Activated CD8-positive, alpha-beta T cell treated with anti-CD3 and anti-CD28 coated beads, Interleukin-2, amount 10 ng/mL, durations not matched to agents 7 days and 5 days (primary cell): ENCODE measurements around the gene MAST4. TPM values are rescaled to one million over a fixed set of nuclear protein-coding genes. Genes with fewer than 3 reads are reported as not detected.

ENCODE experiments used
- ATAC-seq: fragments of 150-1000 bp; cut with Tn5 transposase; one replicate; pipeline ENCODE4 v1.10.0; 2021; ENCODE audit warnings: moderate library complexity
- CTCF ChIA-PET: fragments of 350-600 bp; sonication (Branson Sonifier 250); formaldehyde crosslinking; loops from one replicate; lab custom pipeline; 2021; ENCODE audit warnings: antibody characterized with exemption; lab: Charles Lee
- POLR2A ChIA-PET: fragments of 350-600 bp; sonication (Branson Sonifier 250); formaldehyde crosslinking; loops from one replicate; lab custom pipeline; 2021; ENCODE audit warnings: antibody characterized with exemption; lab: Charles Lee
- DNase-seq: peaks from one replicate; pipeline ENCODE4 v3.0.0-alpha.2; 2020
- H3K27ac Mint-ChIP-seq: one replicate; pipeline ENCODE4 v1.8.0; 2021; ENCODE audit warnings: mild to moderate bottlenecking, mixed read lengths
- H3K27me3 Mint-ChIP-seq: one replicate; pipeline ENCODE4 v1.8.0; 2021; ENCODE audit warnings: low read depth, mixed read lengths
- H3K36me3 Mint-ChIP-seq: one replicate; pipeline ENCODE4 v1.8.0; 2021; ENCODE audit warnings: low read depth, mixed read lengths
- H3K4me1 Mint-ChIP-seq: one replicate; pipeline ENCODE4 v1.8.0; 2021; ENCODE audit warnings: low read depth, mixed read lengths
- H3K4me3 Mint-ChIP-seq: one replicate; pipeline ENCODE4 v1.8.0; 2021; ENCODE audit warnings: mild to moderate bottlenecking, mixed read lengths
- H3K9me3 Mint-ChIP-seq: one replicate; pipeline ENCODE4 v1.8.0; 2022; ENCODE audit warnings: mixed read lengths; ENCODE audit not compliant: insufficient read depth
- total RNA-seq, 2 experiments: library from RNA; stranded (reverse); gene quantifications; one replicate each; pipeline ENCODE4 v1.2.3, GENCODE V29; 2021

The MAST4 gene
- total RNA-seq, 2 experiments from 2014 or later = 5.5 to 7.1 TPM

GRCh38 chr5:66889056-66889455, 292.9 kb downstream of the MAST4 start:
- Mint-ChIP-seq H3K4me1 (peaks cover 8% of the 10 kb centered on the region), H3K27ac (no peak overlapping the region), H3K36me3 (no peaks in the 10 kb centered on the region), H3K27me3 (peaks cover 28% of the 10 kb centered on the region), H3K9me3 (no peaks in the 10 kb centered on the region), H3K4me3 (no peak overlapping the region)
- ChIA-PET CTCF (interaction anchor here (0.7 to 3.0 kb wide), 4 partner anchors 29 to 583 kb away, joined by 3 to 11 read pairs (median 6); no protein-coding TSS in a partner anchor), POLR2A (no interaction called here)
- ATAC-seq = no peak
- no peak for DNase-seq

GRCh38 chr5:66889524-66889923, 293.3 kb downstream of the MAST4 start:
- no peak for ATAC-seq
- Mint-ChIP-seq H3K4me3 (no peak overlapping the region), H3K4me1 (peaks cover 8% of the 10 kb centered on the region), H3K9me3 (no peaks in the 10 kb centered on the region), H3K36me3 (no peaks in the 10 kb centered on the region), H3K27me3 (peaks cover 32% of the 10 kb centered on the region), H3K27ac (no peak overlapping the region)
- DNase-seq = no peak
- POLR2A ChIA-PET = no interaction called here
- CTCF ChIA-PET = interaction anchor here (0.7 to 3.0 kb wide), 5 partner anchors 29 to 583 kb away, joined by 3 to 11 read pairs (median 5); no protein-coding TSS in a partner anchor

GRCh38 chr5:66891184-66891925, 295.2 kb downstream of the MAST4 start:
- ATAC-seq (no peak), DNase-seq (no peak)
- H3K27me3 Mint-ChIP-seq = peaks cover 40% of the 10 kb centered on the region
- H3K4me3 Mint-ChIP-seq = no peak overlapping the region
- ChIA-PET POLR2A (interaction anchor here (0.7 kb wide), 1 partner anchor 101 kb away, joined by 3 read pairs; no protein-coding TSS in a partner anchor), CTCF (interaction anchor here (0.8 to 3.0 kb wide), 3 partner anchors 16 to 96 kb away, joined by 4 to 11 read pairs (median 6); no protein-coding TSS in a partner anchor)
- no peak overlapping the region for H3K27ac Mint-ChIP-seq
- H3K36me3 Mint-ChIP-seq = no peaks in the 10 kb centered on the region
- peaks cover 8% of the 10 kb centered on the region for H3K4me1 Mint-ChIP-seq
- H3K9me3 Mint-ChIP-seq = no peaks in the 10 kb centered on the region

- Mint-ChIP-seq H3K36me3 (no peaks in the 10 kb centered on the region), H3K27ac (no peak overlapping the region), H3K4me1 (peaks cover 8% of the 10 kb centered on the region), H3K27me3 (peaks cover 43% of the 10 kb centered on the region), H3K4me3 (no peak overlapping the region), H3K9me3 (no peaks in the 10 kb centered on the region)
- ATAC-seq = no peak
- ChIA-PET CTCF (interaction anchor here (1.1 kb wide), 1 partner anchor 78 kb away, joined by 3 read pairs; no protein-coding TSS in a partner anchor), POLR2A (no interaction called here)
- DNase-seq = no peak
These were observed 296.5 kb downstream of the MAST4 start for GRCh38 chr5:66892716-66893115.

- Mint-ChIP-seq H3K27ac (no peak overlapping the region), H3K9me3 (no peaks in the 10 kb centered on the region), H3K4me3 (no peak overlapping the region), H3K27me3 (peaks cover 43% of the 10 kb centered on the region), H3K36me3 (no peaks in the 10 kb centered on the region), H3K4me1 (no peaks in the 10 kb centered on the region)
- POLR2A ChIA-PET = no interaction called here
- ATAC-seq (no peak), DNase-seq (no peak)
- CTCF ChIA-PET = no interaction called here
These were observed 298.5 kb downstream of the MAST4 start for GRCh38 chr5:66894480-66895240.

GRCh38 chr5:66896171-66896570, 300.0 kb downstream of the MAST4 start:
- Mint-ChIP-seq H3K27me3 (peaks cover 39% of the 10 kb centered on the region), H3K9me3 (no peaks in the 10 kb centered on the region), H3K4me1 (no peaks in the 10 kb centered on the region), H3K27ac (no peak overlapping the region), H3K36me3 (no peaks in the 10 kb centered on the region), H3K4me3 (no peak overlapping the region)
- ChIA-PET POLR2A (no interaction called here), CTCF (no interaction called here)
- ATAC-seq (no peak), DNase-seq (no peak)

- DNase-seq (no peak), ATAC-seq (no peak)
- H3K4me3 Mint-ChIP-seq = no peak overlapping the region
- no peak overlapping the region for H3K27ac Mint-ChIP-seq
- no peaks in the 10 kb centered on the region for H3K4me1 Mint-ChIP-seq
- H3K9me3 Mint-ChIP-seq = no peaks in the 10 kb centered on the region
- ChIA-PET POLR2A (no interaction called here), CTCF (no interaction called here)
- H3K36me3 Mint-ChIP-seq = no peaks in the 10 kb centered on the region
- H3K27me3 Mint-ChIP-seq = peaks cover 39% of the 10 kb centered on the region
These were observed 301.2 kb downstream of the MAST4 start for GRCh38 chr5:66897356-66897755.

GRCh38 chr5:66898241-66898995, 302.2 kb downstream of the MAST4 start:
- no peak overlapping the region for H3K27ac Mint-ChIP-seq
- ATAC-seq (no peak), DNase-seq (no peak)
- no peaks in the 10 kb centered on the region for H3K4me1 Mint-ChIP-seq
- H3K9me3 Mint-ChIP-seq = no peaks in the 10 kb centered on the region
- ChIA-PET POLR2A (no interaction called here), CTCF (interaction anchor here (1.5 kb wide), 1 partner anchor 108 kb away, joined by 4 read pairs; no protein-coding TSS in a partner anchor)
- H3K27me3 Mint-ChIP-seq = peaks cover 37% of the 10 kb centered on the region
- H3K36me3 Mint-ChIP-seq = no peaks in the 10 kb centered on the region
- no peak overlapping the region for H3K4me3 Mint-ChIP-seq

GRCh38 chr5:66903218-66903617, 307.0 kb downstream of the MAST4 start:
- ChIA-PET CTCF (no interaction called here), POLR2A (no interaction called here)
- ATAC-seq = no peak
- H3K27ac Mint-ChIP-seq = no peak overlapping the region
- no peaks in the 10 kb centered on the region for H3K36me3 Mint-ChIP-seq
- H3K4me3 Mint-ChIP-seq = no peak overlapping the region
- no peak for DNase-seq
- peaks cover 19% of the 10 kb centered on the region for H3K27me3 Mint-ChIP-seq
- H3K9me3 Mint-ChIP-seq = no peaks in the 10 kb centered on the region
- no peaks in the 10 kb centered on the region for H3K4me1 Mint-ChIP-seq

- POLR2A ChIA-PET = no interaction called here
- DNase-seq (no peak), ATAC-seq (no peak)
- H3K27ac Mint-ChIP-seq = no peak overlapping the region
- H3K27me3 Mint-ChIP-seq = peaks cover 19% of the 10 kb centered on the region
- no peak overlapping the region for H3K4me3 Mint-ChIP-seq
- H3K9me3 Mint-ChIP-seq = no peaks in the 10 kb centered on the region
- H3K36me3 Mint-ChIP-seq = no peaks in the 10 kb centered on the region
- CTCF ChIA-PET = no interaction called here
- no peaks in the 10 kb centered on the region for H3K4me1 Mint-ChIP-seq
These were observed 307.5 kb downstream of the MAST4 start for GRCh38 chr5:66903709-66904108.

GRCh38 chr5:66904189-66904588, 308.0 kb downstream of the MAST4 start:
- POLR2A ChIA-PET = no interaction called here
- Mint-ChIP-seq H3K9me3 (no peaks in the 10 kb centered on the region), H3K4me3 (no peak overlapping the region), H3K27ac (no peak overlapping the region), H3K36me3 (no peaks in the 10 kb centered on the region), H3K27me3 (peaks cover 19% of the 10 kb centered on the region), H3K4me1 (no peaks in the 10 kb centered on the region)
- DNase-seq (no peak), ATAC-seq (no peak)
- CTCF ChIA-PET = no interaction called here
